ENCODE results near the gene PPDPF. TPM values are rescaled to one million over a fixed set of nuclear protein-coding genes. Genes with fewer than 3 reads are reported as not detected.
"Not testable (repeated sequence)": the region's sequence is repeated elsewhere in the genome, so short reads cannot be mapped to it uniquely, and the experiment has no call there.

Gene PPDPF
- total RNA-seq, 2 experiments from 2014 or later, result 163 to 166 TPM

DNA sequence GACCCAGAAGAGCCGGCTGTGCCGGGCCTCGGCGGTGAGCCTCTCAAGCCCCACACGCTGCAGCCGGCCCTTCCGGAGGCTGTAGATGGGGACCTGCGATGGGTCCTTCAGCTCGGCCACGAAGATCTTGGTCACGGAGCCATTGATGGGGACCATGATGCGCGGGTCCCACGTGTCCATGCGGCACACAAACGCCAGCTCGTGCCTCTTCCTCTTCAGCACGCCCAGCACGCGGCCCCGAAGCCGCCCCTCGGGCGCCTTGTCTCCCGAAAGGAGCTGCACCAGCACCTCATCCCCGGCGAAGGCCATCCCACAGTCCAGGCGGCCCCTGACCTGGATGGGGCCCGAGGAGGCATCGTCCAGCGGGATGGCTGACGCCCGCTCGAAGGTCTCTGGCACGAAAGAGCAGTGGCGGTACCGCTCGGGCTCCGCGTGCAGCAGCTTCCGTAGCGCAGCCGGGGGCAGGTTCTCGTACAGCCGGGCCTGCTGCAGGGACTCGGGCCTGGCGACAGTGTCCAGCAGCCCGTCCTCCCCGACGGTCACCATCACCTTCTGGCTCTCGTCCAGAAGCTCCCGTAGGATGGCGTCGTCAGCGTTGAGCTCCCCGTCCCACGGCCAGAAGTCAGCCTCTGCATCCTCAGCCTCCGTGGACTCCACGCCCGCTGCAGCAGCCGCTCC, 44.6 kb downstream of the PPDPF start:
- CTCF ChIA-PET, result no interaction called here
- POLR2A ChIA-PET, result interaction anchor here (1.0 kb wide), 1 partner anchor 71 kb away, joined by 4 read pairs; no protein-coding TSS in a partner anchor

DNA sequence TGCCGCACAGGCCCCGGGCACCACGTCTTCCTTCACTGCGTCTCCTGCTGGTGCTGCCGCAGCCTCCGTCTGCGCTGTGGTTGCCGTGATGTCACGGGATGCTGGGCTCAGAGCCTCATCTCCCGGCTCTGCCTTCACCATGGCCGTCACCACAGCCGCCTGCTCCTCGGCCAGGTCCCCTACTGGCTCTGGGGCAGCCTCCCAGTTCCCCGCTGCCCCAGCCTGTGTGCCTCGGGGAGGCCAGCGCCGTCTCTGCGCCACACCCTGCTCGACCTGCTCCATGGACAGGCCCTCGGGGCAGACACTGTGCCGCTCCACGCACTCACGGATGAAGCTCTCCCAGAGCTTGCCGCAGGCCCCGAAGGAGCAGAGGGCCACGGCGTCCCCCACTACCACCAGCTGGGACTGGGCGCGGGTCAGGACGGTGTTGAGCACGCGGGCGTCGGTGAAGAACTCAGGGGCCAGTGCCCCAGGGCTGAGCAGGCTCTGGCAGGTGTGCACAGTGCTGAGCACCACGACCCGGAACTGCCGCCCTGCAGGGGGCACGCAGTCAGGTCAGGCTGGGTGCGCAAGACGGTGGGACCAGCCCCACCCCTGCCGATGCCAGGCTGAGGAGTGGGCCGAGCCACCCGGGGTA, 45.3 kb downstream of the PPDPF start:
- ChIA-PET POLR2A (no interaction called here), CTCF (interaction anchor here (1.4 kb wide), 1 partner anchor 28 kb away, joined by 4 read pairs; the partner anchor contains the start of gene PTK6)

DNA sequence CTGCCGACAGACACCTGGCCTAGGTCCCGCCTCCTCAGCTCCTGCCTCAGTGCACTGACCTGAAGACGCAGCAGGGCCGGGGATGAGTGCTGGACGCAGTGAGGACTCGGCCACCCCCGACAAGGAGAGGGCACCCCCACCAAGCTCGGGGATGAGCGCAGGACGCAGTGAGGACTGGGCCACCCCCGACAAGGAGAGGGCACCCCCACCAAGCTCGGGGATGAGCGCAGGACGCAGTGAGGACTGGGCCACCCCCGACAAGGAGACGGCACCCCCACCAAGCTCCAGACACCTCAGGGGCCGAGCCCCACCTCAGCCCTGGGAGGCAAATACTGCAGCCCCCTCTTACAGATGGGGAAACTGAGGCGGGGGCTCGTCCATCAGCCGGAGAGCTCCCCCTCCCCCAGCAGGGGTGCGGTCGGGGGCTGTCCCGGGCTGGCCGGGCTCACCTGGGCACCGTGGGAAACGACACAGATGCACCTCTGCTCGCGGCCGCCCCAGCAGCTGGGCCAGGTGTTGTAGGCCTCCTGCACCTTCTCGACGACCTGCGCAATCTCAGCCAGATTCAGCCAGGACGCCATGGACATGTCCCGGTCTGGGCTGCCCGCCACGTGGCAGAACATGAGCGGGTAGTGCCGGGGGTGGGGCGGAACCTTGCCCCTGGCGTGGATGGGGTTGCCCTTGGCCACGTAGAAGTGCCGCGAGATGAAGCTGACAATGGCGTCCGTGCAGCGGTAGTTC, 46.0 kb downstream of the PPDPF start:
- ChIA-PET POLR2A (interaction anchor here (1.3 kb wide), 1 partner anchor 45 kb away, joined by 4 read pairs; no protein-coding TSS in a partner anchor), CTCF (interaction anchor here (1.1 to 1.7 kb wide), 3 partner anchors 12 to 298 kb away, joined by 3 to 4 read pairs (median 4); partner anchors contain the start of genes PTK6 and TPD52L2)

DNA sequence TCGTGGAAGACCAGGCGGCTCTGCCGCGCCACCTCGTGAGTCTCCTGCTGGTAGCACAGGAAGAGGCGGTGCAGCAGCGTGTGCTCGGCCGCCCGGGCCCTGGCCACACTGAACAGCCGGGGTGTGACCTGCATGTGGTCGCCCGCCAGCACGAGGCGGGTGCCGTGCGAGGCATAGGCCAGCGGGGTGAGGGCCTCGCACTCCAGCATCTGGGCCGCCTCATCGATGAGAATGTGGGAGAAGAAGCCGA, 46.5 kb downstream of the PPDPF start:
- POLR2A ChIA-PET, result interaction anchor here (1.0 to 1.4 kb wide), 3 partner anchors 30 to 60 kb away, joined by 3 to 4 read pairs (median 3); partner anchors contain the start of gene PTK6
- CTCF ChIA-PET, result interaction anchor here (1.1 to 1.9 kb wide), 4 partner anchors 12 to 298 kb away, joined by 3 to 5 read pairs (median 4); partner anchors contain the start of genes PTK6 and TPD52L2

DNA sequence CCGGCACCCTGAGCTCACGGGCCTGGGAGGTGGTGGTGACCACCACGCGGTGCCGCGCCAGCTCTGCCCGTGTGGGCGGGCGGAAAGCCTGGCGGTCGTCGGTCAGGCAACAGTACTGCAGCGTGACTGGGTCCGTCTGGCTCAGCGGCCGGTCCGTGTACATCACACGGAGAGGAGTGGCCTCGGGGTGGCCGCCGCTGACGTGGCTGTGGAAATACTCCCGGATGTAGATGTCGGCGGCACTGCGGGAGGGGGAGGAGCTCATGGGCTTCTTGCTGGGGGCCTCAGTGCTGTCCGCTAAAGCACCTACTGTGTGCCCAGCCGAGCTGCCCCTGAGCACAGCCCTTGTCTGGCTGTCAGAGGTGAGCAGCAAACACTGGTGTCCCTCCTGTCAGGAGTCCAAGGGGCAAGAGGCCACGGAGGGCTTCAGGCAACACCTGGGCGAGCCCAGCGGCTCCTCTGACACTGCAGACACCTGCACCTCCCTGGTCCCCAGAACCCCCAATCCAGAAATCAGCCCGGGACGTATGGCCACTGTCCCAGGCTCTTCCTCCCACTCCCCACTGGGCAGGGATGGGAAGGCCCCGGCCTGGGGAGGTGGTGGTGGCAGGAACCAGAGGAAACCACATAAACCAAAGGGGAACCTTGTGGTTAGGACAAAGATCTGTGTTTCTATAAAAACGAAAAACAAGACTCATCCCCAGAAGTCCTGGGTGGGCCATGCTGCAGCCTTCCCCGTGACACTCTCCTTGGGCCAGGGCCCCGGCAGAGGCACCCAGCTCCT, 47.0 kb downstream of the PPDPF start:
- CTCF ChIA-PET, result interaction anchor here (0.6 to 1.9 kb wide), 4 partner anchors 13 to 297 kb away, joined by 3 to 5 read pairs (median 4); partner anchors contain the start of gene TPD52L2
- POLR2A ChIA-PET, result interaction anchor here (0.5 to 1.4 kb wide), 4 partner anchors 30 to 60 kb away, joined by 3 to 4 read pairs (median 3); partner anchors contain the start of gene PTK6

DNA sequence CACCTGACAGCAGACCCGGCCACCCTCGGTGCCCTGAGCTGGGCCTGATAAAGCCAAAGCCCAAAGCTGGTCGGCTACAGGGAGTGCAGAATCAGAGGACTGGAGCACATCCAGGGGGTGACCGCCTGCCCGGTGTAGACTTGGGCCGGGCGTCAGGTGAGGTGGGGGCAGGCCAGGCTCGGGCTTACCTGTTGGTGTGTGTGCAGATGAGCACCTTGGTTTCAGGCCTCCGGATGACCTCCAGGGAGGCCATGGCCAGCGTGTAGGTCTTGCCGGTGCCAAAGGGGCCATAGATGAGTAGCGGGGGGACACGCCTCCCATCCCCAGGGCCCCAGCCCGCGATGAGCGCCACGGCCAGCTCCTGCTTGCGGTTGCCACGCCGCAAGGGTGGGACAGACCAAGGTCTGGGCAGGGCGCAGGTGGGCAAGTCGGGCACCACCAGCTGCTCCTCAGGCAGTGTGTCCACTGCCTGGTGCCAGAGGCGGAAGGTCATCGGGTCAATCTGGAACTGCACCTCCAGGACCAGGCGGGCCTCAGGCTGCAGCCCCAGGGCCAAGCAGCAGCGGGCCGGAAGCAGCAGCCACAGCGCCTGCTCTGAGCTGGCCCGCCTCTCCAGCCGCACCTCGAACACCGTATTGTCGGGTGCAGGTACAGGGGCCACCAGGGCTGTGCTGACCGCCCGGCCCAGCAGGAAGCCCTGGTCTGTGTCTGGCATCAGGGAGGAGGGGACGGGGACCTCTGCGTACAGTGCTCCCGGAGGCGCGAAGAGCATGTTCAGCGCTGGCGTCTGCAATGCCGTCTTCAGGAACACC, 47.8 kb downstream of the PPDPF start:
- CTCF ChIA-PET, result interaction anchor here (0.9 to 1.9 kb wide), 4 partner anchors 11 to 139 kb away, joined by 3 to 5 read pairs (median 4); partner anchors contain the start of genes ARFRP1 and ZGPAT
- POLR2A ChIA-PET, result interaction anchor here (1.3 to 1.4 kb wide), 2 partner anchors 31 to 47 kb away, joined by 3 to 4 read pairs; partner anchors contain the start of gene PTK6

DNA sequence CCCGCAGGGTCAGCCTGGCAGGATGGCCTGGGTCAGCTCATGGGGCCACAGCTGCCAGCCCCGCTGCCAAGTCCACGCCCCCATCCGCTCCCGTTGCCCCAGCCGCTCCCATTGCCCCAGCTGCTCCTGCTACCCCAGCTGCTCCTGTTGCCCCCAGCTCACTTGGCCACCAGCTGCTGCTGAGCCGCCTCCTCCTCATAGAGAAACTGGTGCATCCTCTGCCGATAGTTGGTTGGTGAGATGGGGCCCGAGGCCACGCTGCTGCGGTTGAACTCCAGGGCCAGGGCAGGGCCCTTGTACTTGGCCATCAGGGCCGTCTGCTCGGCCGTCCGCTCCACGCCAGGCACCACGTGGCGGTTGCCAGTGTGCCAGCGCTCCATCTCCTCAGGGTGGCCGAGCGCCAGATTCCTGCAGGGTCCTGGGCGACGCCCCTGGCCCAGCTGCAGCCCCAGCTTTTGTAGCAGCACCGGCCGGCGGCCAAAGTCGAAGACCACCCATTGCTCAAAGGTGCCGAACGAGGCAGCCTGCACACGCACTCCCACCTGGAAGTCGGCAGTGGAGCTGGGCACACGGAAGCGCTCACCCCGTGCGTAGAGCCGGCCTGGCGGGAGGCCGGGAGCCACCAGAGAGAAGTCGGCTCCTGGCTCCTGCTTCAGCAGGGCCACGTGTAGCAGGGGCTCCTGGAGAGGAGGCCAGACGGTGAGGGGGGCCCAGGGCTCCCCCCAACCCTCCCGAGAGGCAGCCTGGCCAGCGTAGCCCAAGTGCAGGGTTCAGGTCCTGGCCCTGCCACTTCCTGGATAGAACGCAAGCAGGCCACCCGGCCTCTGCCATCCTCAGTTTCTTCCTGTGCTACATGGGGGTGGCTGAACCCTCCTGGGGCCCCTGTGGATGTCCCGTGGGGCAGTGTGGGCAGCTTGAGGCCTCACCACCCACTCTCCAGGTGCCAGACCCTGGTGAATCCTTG, 48.7 kb downstream of the PPDPF start:
- POLR2A ChIA-PET, result no interaction called here
- CTCF ChIA-PET, result interaction anchor here (0.9 to 1.9 kb wide), 3 partner anchors 12 to 139 kb away, joined by 3 to 5 read pairs (median 4); partner anchors contain the start of genes ARFRP1 and ZGPAT

DNA sequence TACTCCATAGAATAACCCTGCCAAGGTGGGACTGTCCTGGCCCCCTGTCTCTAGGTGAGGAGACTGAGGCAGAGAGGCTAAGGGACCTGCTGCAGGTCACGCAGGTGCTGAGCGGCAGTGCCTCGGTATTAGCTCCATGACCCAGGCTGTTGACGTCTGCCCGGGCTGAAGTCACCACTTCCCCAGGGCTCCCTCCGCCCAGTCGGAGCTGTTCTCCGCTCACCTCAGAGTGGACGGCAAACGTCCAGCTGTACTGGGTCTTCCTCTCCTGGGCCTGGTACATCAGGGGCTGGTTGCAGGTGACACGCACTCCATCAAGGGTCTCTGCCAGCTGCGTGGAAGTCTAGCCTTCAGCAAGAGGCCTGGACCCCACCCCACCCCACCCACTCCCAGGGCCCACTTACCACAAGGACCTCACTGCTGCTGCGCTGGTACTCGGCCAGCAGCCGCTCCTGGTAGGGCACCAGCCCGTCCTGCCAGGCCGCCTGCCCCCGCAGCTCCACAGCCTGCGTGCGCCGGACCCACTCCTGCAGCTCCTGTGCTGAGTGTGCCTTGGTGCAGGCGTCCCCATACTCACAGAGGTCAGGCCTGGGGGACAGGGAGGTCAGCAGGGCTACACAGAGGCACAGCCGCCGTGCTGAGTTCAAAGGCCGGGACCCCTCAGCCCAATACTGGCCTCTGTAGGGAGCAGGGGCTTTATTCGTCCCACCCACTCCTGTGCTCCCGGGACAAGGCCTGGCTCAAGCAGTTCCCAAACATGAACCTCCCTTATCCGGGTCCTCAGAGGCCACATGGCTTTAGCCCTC, 49.9 kb downstream of the PPDPF start:
- CTCF ChIA-PET, result no interaction called here
- POLR2A ChIA-PET, result no interaction called here

DNA sequence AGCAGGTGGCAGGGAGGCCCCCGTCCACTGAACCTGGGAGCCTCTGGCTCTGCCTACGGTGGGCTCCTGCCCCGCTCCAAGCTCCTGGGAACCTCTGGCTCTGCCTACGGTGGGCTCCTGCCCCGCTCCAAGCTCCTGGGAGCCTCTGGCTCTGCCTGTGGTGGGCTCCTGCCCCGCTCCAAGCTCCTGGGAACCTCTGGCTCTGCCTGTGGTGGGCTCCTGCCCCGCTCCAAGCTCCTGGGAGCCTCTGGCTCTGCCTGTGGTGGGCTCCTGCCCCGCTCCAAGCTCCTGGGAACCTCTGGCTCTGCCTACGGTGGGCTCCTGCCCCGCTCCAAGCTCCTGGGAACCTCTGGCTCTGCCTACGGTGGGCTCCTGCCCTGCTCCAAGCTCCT, 50.5 kb downstream of the PPDPF start:
- POLR2A ChIA-PET, CTCF ChIA-PET: not testable (repeated sequence)

Other genes starting within 250 kb of the PPDPF start
- gene ARFGAP1, start 248.0 kb upstream of the PPDPF start, total RNA-seq, result 10 to 100 TPM; 74.9 to 77.8 TPM
- not detected for gene COL20A1, start 227.6 kb upstream of the PPDPF start, total RNA-seq
- gene CHRNA4, start 159.4 kb upstream of the PPDPF start, total RNA-seq, result not detected
- gene KCNQ2, start 48.1 kb upstream of the PPDPF start, total RNA-seq, result not detected
- under 1 TPM in 1 of 2 experiments, not detected in 1; 0.13 TPM for gene EEF1A2, start 21.7 kb upstream of the PPDPF start, total RNA-seq
- under 1 TPM; 0.15 TPM for gene PTK6, start 16.6 kb downstream of the PPDPF start, total RNA-seq
- gene SRMS, start 27.0 kb downstream of the PPDPF start, total RNA-seq, result not detected
- gene FNDC11, start 33.4 kb downstream of the PPDPF start, total RNA-seq, result under 1 TPM; 0.08 to 0.19 TPM
- 1 to 10 TPM; 4.8 TPM for gene HELZ2, start 53.5 kb downstream of the PPDPF start, total RNA-seq
- 10 to 100 TPM; 12.7 to 13.3 TPM for gene GMEB2, start 106.3 kb downstream of the PPDPF start, total RNA-seq
- gene STMN3, start 132.7 kb downstream of the PPDPF start, total RNA-seq, result 10 to 100 TPM; 14.5 to 16.2 TPM
- 10 to 100 TPM; 51.2 to 56.8 TPM for gene RTEL1, start 137.5 kb downstream of the PPDPF start, total RNA-seq
- gene TNFRSF6B, start 175.9 kb downstream of the PPDPF start, total RNA-seq, result not detected
- 10 to 100 TPM; 63.7 to 65.2 TPM for gene ARFRP1, start 187.2 kb downstream of the PPDPF start, total RNA-seq
- gene ZGPAT, start 187.3 kb downstream of the PPDPF start, total RNA-seq, result 10 to 100 TPM; 24.9 to 25.1 TPM
- 10 to 100 TPM in 1 of 2 experiments, 1 to 10 TPM in 1; 9.9 to 10.8 TPM for gene LIME1, start 215.9 kb downstream of the PPDPF start, total RNA-seq
- 10 to 100 TPM; 31.0 to 34.4 TPM for gene SLC2A4RG, start 219.0 kb downstream of the PPDPF start, total RNA-seq